Keratinocyte (primary cell): ENCODE data around the gene CTNNA2. TPM values are rescaled to one million over a fixed set of nuclear protein-coding genes. Genes with fewer than 3 reads are reported as not detected.

Experiments used
- DNase-seq: peaks from one replicate; pipeline ENCODE4 v3.0.0-alpha.2; 2011; ENCODE audit warnings: low read depth, missing footprints, low spot score
- FAIRE-seq: peaks from 2 replicates; lab custom pipeline; 2011; peaks lifted over from hg19 to GRCh38; lab: Jason Lieb, UNC
- H2AFZ ChIP-seq: 2 replicates; pipeline ENCODE4 v1.6.0; 2012; ENCODE audit warnings: low read length, control low read depth, inconsistent platforms; ENCODE audit not compliant: control insufficient read depth
- H3K27ac ChIP-seq: 2 replicates; pipeline ENCODE4 v1.5.1; 2011; ENCODE audit warnings: low read length; ENCODE audit not compliant: control insufficient read depth, insufficient read depth
- H3K27me3 ChIP-seq: 3 replicates; pipeline ENCODE4 v1.6.0; 2011; ENCODE audit warnings: low read length; ENCODE audit not compliant: control insufficient read depth, insufficient read depth; ENCODE audit errors: extremely low read depth
- H3K36me3 ChIP-seq, 2 experiments: 2 replicates in 1 of 2; 3 replicates in 1 of 2; pipeline ENCODE4 v1.5.1; 2011; ENCODE audit warnings: low read length in 2 of 2, mild to moderate bottlenecking in 1 of 2; ENCODE audit not compliant: control insufficient read depth in 2 of 2, insufficient read depth in 2 of 2; ENCODE audit errors: extremely low read depth in 1 of 2
- H3K4me1 ChIP-seq: 3 replicates; pipeline ENCODE4 v1.5.1; 2011; ENCODE audit warnings: low read length; ENCODE audit not compliant: control insufficient read depth, insufficient read depth; ENCODE audit errors: extremely low read depth
- H3K4me2 ChIP-seq: 3 replicates; pipeline ENCODE4 v1.6.0; 2011; ENCODE audit warnings: low read depth, low read length; ENCODE audit not compliant: control insufficient read depth, insufficient read depth; ENCODE audit errors: extremely low read depth
- H3K4me3 ChIP-seq, 3 experiments: fragments of 200-600 bp in 1 of 3; sonication (generic) in 1 of 3; 2 replicates in 2 of 3; 3 replicates in 1 of 3; pipeline ENCODE4 v1.5.1; 2011 to 2016; ENCODE audit warnings: low read length in 3 of 3, mild to moderate bottlenecking in 3 of 3, control low read depth in 2 of 3, inconsistent platforms in 1 of 3, low read depth in 1 of 3, mixed read lengths in 1 of 3, mixed run types in 1 of 3, moderate library complexity in 1 of 3; ENCODE audit not compliant: control insufficient read depth in 2 of 3, insufficient read depth in 2 of 3; ENCODE audit errors: extremely low read depth in 1 of 3
- H3K79me2 ChIP-seq: 2 replicates; pipeline ENCODE4 v1.6.0; 2012; ENCODE audit warnings: low read length; ENCODE audit not compliant: control insufficient read depth, insufficient read depth
- H3K9ac ChIP-seq: 3 replicates; pipeline ENCODE4 v1.6.0; 2011; ENCODE audit warnings: low read length; ENCODE audit not compliant: control insufficient read depth, insufficient read depth; ENCODE audit errors: extremely low read depth
- H3K9me1 ChIP-seq: 3 replicates; pipeline ENCODE4 v1.6.0; 2011; ENCODE audit warnings: low read length; ENCODE audit not compliant: control insufficient read depth, insufficient read depth; ENCODE audit errors: extremely low read depth
- H3K9me3 ChIP-seq: 2 replicates; pipeline ENCODE4 v1.5.1; 2012; ENCODE audit warnings: low read depth, low read length; ENCODE audit not compliant: control insufficient read depth
- H4K20me1 ChIP-seq: 3 replicates; pipeline ENCODE4 v1.6.0; 2011; ENCODE audit warnings: low read length; ENCODE audit not compliant: control insufficient read depth, insufficient read depth; ENCODE audit errors: extremely low read depth
- CTCF ChIP-seq, 3 experiments: IDR thresholded peaks in 1 of 3; conservative IDR thresholded peaks in 1 of 3; optimal IDR thresholded peaks in 1 of 3; 2 replicates in 2 of 3; 3 replicates in 1 of 3; pipeline versions ENCODE3 to v1.5.1; 2011; ENCODE audit warnings: low read length in 3 of 3, mild to moderate bottlenecking in 3 of 3, moderate library complexity in 2 of 3, control low read depth in 1 of 3, inconsistent platforms in 1 of 3; ENCODE audit not compliant: insufficient read depth in 2 of 3; ENCODE audit errors: extremely low read depth in 1 of 3
- EZH2 ChIP-seq: IDR thresholded peaks from one replicate; pipeline ENCODE4 v1.6.1; 2012; ENCODE audit warnings: inconsistent platforms, mild to moderate bottlenecking, low read length, moderate library complexity
- dilution Hi-C: fragments of 300-500 bp; cut with MboI; formaldehyde crosslinking; loops from one replicate; pipeline ENCODE4 v1.7.0; 2020; ENCODE audit warnings: low sequenced_read_pairs; ENCODE audit not compliant: extremely low pct_ligation_motif_present
- polyA plus RNA-seq, 5 experiments: library from polyadenylated mRNA; depleted of rRNA in 3 of 5; stranded (reverse) in 3 of 5; stranded (forward) in 1 of 5; unstranded in 1 of 5; fragments of >200 nt; gene quantifications; 1 replicate in 1 of 5; 2 replicates in 3 of 5; 3 replicates in 1 of 5; pipeline versions ENCODE4 v1.2.1 to v1.2.3, GENCODE V29; 2011 to 2012; ENCODE audit warnings: missing spikeins in 2 of 5, low read depth in 1 of 5, low replicate concordance in 1 of 5

The CTNNA2 gene
- polyA plus RNA-seq, 1 donor (not counting 4 experiments of a cell fraction or from before 2014, with no cell fraction given): not detected

- no peaks in the 10 kb centered on the region for H3K9me1 ChIP-seq
- H2AFZ ChIP-seq: no peak overlapping the region
- no peak for FAIRE-seq
- H3K9ac ChIP-seq: no peak overlapping the region
- no peak overlapping the region for H3K4me3 ChIP-seq
- no peaks in the 10 kb centered on the region for H3K27me3 ChIP-seq
- no peak overlapping the region for H3K27ac ChIP-seq
- H3K4me1 ChIP-seq: no peaks in the 10 kb centered on the region
- DNase-seq: no peak
- H3K4me2 ChIP-seq: no peak overlapping the region
- H4K20me1 ChIP-seq: no peaks in the 10 kb centered on the region
- no peak for TF ChIP-seq CTCF (optimal IDR thresholded peaks at IDR 0.05 in 1 of 3, IDR thresholded peaks at IDR 0.05 in 1 of 3, conservative IDR thresholded peaks at IDR 0.05 in 1 of 3; ENCODE audit: extremely low read depth in 1 of 3, insufficient read depth in 2 of 3, low read length in 3 of 3)
- TF ChIP-seq EZH2: no peak
- dilution Hi-C loops: no loop called here
- H3K9me3 ChIP-seq: no peaks in the 10 kb centered on the region
- no peaks in the 10 kb centered on the region for H3K36me3 ChIP-seq
- no peaks in the 10 kb centered on the region for H3K79me2 ChIP-seq
Measured at GRCh38 chr2:79721061-79721460, 208.2 kb downstream of the CTNNA2 start.

GRCh38 chr2:79721966-79722365 lies 209.1 kb downstream of the CTNNA2 start:
- Histone ChIP-seq H3K79me2 (no peaks in the 10 kb centered on the region), H3K4me2 (no peak overlapping the region), H4K20me1 (no peaks in the 10 kb centered on the region), H3K9me1 (no peaks in the 10 kb centered on the region), H3K4me3 (no peak overlapping the region), H3K27me3 (no peaks in the 10 kb centered on the region), H2AFZ (no peak overlapping the region), H3K9ac (no peak overlapping the region), H3K9me3 (no peaks in the 10 kb centered on the region), H3K4me1 (no peaks in the 10 kb centered on the region), H3K36me3 (no peaks in the 10 kb centered on the region), H3K27ac (no peak overlapping the region)
- FAIRE-seq (no peak), DNase-seq (no peak)
- TF ChIP-seq CTCF (optimal IDR thresholded peaks at IDR 0.05 in 1 of 3, IDR thresholded peaks at IDR 0.05 in 1 of 3, conservative IDR thresholded peaks at IDR 0.05 in 1 of 3; ENCODE audit: extremely low read depth in 1 of 3, insufficient read depth in 2 of 3, low read length in 3 of 3) (no peak), EZH2 (no peak)
- dilution Hi-C loops: no loop called here
